ENCODE measurements around the gene RASGRF1.

RASGRF1 gene

GRCh38 chr15:79035111-79035601 lies 55.4 kb downstream of the RASGRF1 start:
- no peak for DNase-seq

- no peak for DNase-seq
Measured at GRCh38 chr15:79034284-79034683, 56.3 kb downstream of the RASGRF1 start.

GRCh38 chr15:79032656-79033055 lies 57.9 kb downstream of the RASGRF1 start:
- peak; percentile 90 to 95 (median 92) for DNase-seq

GRCh38 chr15:79031821-79032220 lies 58.8 kb downstream of the RASGRF1 start:
- DNase-seq, result no peak

GRCh38 chr15:79031201-79031600 lies 59.4 kb downstream of the RASGRF1 start:
- no peak for DNase-seq

GRCh38 chr15:79030470-79030869 lies 60.1 kb downstream of the RASGRF1 start:
- DNase-seq, result no peak

- peak; percentile 59 to 79 (median 68) for DNase-seq
Measured at GRCh38 chr15:79028411-79028964, 62.1 kb downstream of the RASGRF1 start.

- DNase-seq, result no peak
Measured at GRCh38 chr15:79027532-79028410, 62.8 kb downstream of the RASGRF1 start.

GRCh38 chr15:79025802-79026201 lies 64.8 kb downstream of the RASGRF1 start:
- no peak for DNase-seq

- DNase-seq, result peak; percentile 65 to 83 (median 72)
Measured at GRCh38 chr15:79025201-79025600, 65.4 kb downstream of the RASGRF1 start.

- peak in 2 of 4 experiments; percentile 21 to 54 for DNase-seq
Measured at GRCh38 chr15:79024493-79024892, 66.1 kb downstream of the RASGRF1 start.

GRCh38 chr15:79023918-79024317 lies 66.7 kb downstream of the RASGRF1 start:
- DNase-seq, result no peak

GRCh38 chr15:79023546-79023890 lies 67.1 kb downstream of the RASGRF1 start:
- DNase-seq, result no peak

GRCh38 chr15:79018960-79019359 lies 71.6 kb downstream of the RASGRF1 start:
- DNase-seq, result no peak

- no peak for DNase-seq
Measured at GRCh38 chr15:79017953-79018352, 72.6 kb downstream of the RASGRF1 start.

- DNase-seq, result no peak
Measured at GRCh38 chr15:79016527-79017170, 73.9 kb downstream of the RASGRF1 start.

GRCh38 chr15:79015416-79015815 lies 75.2 kb downstream of the RASGRF1 start:
- DNase-seq, result no peak

GRCh38 chr15:79010278-79010677 lies 80.3 kb downstream of the RASGRF1 start:
- DNase-seq, result no peak

GRCh38 chr15:79009379-79009778 lies 81.2 kb downstream of the RASGRF1 start:
- peak in 2 of 4 experiments; percentile 22 to 26 for DNase-seq

GRCh38 chr15:79008659-79009058 lies 81.9 kb downstream of the RASGRF1 start:
- no peak for DNase-seq

GRCh38 chr15:79007066-79007465 lies 83.5 kb downstream of the RASGRF1 start:
- peak; percentile 83 to 86 (median 85) for DNase-seq

GRCh38 chr15:79006071-79006470 lies 84.5 kb downstream of the RASGRF1 start:
- no peak for DNase-seq

GRCh38 chr15:79004336-79004735 lies 86.2 kb downstream of the RASGRF1 start:
- DNase-seq, result peak; percentile 84 to 96 (median 92)

All from suppressor macrophage (primary cell).